Measurements from ENCODE around the gene KLF11.
"Not testable (repeated sequence)": the region's sequence is repeated elsewhere in the genome, so short reads cannot be mapped to it uniquely, and the experiment has no call there.

KLF11 gene

GRCh38 chr2:10005461-10006235 is 37.7 kb upstream of the KLF11 start:
- no peaks in the 10 kb centered on the region for H3K36me3 Mint-ChIP-seq
- no peaks in the 10 kb centered on the region for H3K4me1 Mint-ChIP-seq
- DNase-seq (ENCODE audit: low spot score in 2 of 2) (no peak), ATAC-seq (ENCODE audit: low read depth) (no peak)
- peaks cover 4% of the 10 kb centered on the region for H3K27me3 Mint-ChIP-seq
- no peaks in the 10 kb centered on the region for H3K9me3 Mint-ChIP-seq
- no peak overlapping the region for H3K27ac Mint-ChIP-seq
- H3K4me3 Mint-ChIP-seq: no peak overlapping the region

GRCh38 chr2:10006236-10007161 is 36.9 kb upstream of the KLF11 start:
- Mint-ChIP-seq H3K4me3 (no peak overlapping the region), H3K27me3 (peaks cover 4% of the 10 kb centered on the region), H3K4me1 (no peaks in the 10 kb centered on the region), H3K27ac (no peak overlapping the region), H3K36me3 (no peaks in the 10 kb centered on the region), H3K9me3 (no peaks in the 10 kb centered on the region)
- ATAC-seq (ENCODE audit: low read depth): no peak
- DNase-seq (ENCODE audit: low spot score in 2 of 2): no peak

DNA sequence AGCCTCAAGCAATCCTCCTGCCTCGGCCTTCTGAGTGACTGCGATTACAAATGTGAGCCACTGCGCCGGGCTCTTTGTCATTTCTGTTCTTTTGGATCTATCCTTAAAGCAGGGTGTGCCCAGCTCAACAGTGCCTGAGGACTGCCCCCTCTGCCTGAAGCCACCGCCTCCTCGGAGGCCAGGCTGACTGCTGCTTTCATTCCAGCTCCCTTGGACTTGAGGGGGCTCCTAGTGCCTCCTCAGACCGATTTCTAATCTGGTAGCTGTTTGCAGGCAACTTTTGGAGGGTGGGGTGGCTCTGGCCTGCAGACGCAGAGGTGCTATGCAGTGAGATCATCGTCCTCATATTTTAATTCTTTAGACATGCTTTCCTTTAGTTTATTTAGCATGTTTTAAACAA is 35.9 kb upstream of the KLF11 start:
- Mint-ChIP-seq H3K27me3 (peaks cover 4% of the 10 kb centered on the region), H3K4me3 (no peak overlapping the region), H3K9me3 (no peaks in the 10 kb centered on the region), H3K4me1 (no peaks in the 10 kb centered on the region), H3K27ac (no peak overlapping the region), H3K36me3 (no peaks in the 10 kb centered on the region)
- DNase-seq (ENCODE audit: low spot score in 2 of 2) (no peak), ATAC-seq (ENCODE audit: low read depth) (no peak)

DNA sequence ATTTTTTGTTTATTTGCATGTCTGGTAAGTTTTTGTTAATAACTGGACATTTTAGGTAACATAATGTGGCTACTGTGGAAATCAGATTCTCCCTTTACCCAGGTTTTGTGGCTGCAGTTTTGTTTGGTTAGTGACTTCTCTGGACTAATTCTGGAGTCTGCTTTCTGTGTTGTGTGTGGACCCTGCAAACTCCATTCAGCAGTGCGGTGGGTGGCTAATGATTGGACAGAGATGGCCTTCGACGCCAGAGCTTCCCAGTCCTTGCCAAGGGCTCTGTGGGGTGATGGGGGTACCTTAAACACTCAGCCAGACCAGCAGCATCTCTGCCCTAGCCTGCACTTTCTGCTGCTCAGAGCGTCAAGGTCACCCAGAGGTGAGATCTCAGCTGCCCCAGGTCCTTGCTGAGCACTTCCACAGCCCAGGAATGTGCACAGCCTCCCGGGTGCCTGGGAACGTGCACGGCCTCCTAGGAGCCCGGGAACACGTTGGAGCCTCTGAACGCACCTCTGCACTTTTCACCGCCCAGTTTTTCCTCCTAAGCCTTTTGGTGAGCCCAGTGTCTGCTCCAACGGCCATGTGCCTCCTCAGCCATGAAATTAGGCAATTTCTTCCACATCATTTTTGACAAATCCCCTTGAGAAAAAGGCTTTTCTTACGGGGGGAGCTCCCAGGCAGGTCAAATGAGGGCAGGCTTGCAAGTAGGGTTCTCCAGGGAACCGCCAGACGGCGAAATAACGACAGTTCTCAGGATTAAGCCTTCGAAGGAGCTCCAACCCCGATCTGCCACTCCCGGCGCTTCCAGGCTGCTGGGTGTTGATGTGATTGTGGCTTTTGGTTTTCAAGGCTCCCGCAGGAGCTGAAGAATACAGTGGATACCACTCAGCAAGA is 35.2 kb upstream of the KLF11 start:
- H3K27ac Mint-ChIP-seq: no peak overlapping the region
- ATAC-seq (ENCODE audit: low read depth) (no peak), DNase-seq (ENCODE audit: low spot score in 2 of 2) (no peak)
- no peaks in the 10 kb centered on the region for H3K4me1 Mint-ChIP-seq
- H3K9me3 Mint-ChIP-seq: no peaks in the 10 kb centered on the region
- H3K4me3 Mint-ChIP-seq: no peak overlapping the region
- H3K27me3 Mint-ChIP-seq: peaks cover 4% of the 10 kb centered on the region
- H3K36me3 Mint-ChIP-seq: no peaks in the 10 kb centered on the region

- no peak for ATAC-seq (ENCODE audit: low read depth)
- Mint-ChIP-seq H3K36me3 (no peaks in the 10 kb centered on the region), H3K27me3 (peaks cover 4% of the 10 kb centered on the region), H3K4me3 (no peak overlapping the region), H3K4me1 (no peaks in the 10 kb centered on the region), H3K27ac (no peak overlapping the region), H3K9me3 (no peaks in the 10 kb centered on the region)
- no peak for DNase-seq (ENCODE audit: low spot score in 2 of 2)
Observed at GRCh38 chr2:10008809-10009176, 34.6 kb upstream of the KLF11 start.

- Mint-ChIP-seq H3K9me3 (no peaks in the 10 kb centered on the region), H3K4me3 (no peak overlapping the region), H3K27ac (no peak overlapping the region), H3K27me3 (peaks cover 4% of the 10 kb centered on the region), H3K4me1 (no peaks in the 10 kb centered on the region), H3K36me3 (no peaks in the 10 kb centered on the region)
- DNase-seq (ENCODE audit: low spot score in 2 of 2) (no peak), ATAC-seq (ENCODE audit: low read depth) (no peak)
Observed at GRCh38 chr2:10009271-10009810, 34.0 kb upstream of the KLF11 start.

DNA sequence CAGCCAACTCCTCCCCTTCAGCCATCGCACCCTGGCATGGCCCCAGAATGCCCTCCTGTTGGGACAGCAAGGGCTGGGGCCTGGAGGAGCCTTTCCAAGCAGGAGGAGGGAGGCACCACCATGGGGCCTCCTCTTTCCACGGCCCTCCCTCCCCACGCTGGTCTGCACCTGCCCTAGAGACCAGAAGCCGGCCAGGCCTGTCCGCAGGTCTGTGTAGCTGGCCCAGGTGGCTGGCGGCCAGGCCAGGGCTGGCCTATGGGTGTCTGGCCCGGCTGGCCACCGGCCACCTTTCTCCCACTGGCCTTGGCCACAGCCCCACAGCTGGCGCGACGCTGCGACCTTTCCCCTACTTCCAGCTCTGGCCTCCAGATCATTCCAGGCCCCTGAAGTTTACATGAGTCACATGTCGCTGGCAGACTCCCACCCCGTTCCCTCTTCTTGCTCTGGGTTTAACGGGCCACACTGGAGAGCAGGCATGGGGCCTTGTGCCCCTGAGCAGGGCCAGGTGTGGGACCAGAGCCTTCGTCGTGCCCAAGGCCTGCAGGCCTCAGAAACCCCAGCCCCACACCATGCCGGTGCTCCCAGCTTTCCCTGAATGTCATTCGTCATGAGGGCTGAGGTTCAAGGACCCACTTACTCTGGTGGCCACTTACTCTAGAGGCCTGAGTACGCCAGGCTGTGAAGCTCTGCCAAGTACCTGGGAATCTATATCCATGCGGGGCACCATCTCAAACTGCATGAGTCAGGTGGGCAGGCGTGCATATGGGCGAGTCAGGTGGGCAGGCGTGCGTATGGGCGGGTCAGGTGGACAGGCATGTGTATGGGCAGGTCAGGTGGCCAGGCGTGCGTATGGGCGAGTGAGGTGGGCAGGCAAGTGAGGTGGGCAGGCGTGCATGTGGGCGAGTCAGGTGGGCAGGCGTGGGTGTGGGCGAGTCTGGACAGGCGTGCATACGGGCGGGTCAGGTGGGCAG is 33.3 kb upstream of the KLF11 start:
- Mint-ChIP-seq H3K4me1 (no peaks in the 10 kb centered on the region), H3K9me3 (no peaks in the 10 kb centered on the region), H3K27me3 (peaks cover 4% of the 10 kb centered on the region), H3K4me3 (no peak overlapping the region), H3K36me3 (no peaks in the 10 kb centered on the region), H3K27ac (no peak overlapping the region)
- DNase-seq (ENCODE audit: low spot score in 2 of 2) (no peak), ATAC-seq (ENCODE audit: low read depth) (no peak)

DNA sequence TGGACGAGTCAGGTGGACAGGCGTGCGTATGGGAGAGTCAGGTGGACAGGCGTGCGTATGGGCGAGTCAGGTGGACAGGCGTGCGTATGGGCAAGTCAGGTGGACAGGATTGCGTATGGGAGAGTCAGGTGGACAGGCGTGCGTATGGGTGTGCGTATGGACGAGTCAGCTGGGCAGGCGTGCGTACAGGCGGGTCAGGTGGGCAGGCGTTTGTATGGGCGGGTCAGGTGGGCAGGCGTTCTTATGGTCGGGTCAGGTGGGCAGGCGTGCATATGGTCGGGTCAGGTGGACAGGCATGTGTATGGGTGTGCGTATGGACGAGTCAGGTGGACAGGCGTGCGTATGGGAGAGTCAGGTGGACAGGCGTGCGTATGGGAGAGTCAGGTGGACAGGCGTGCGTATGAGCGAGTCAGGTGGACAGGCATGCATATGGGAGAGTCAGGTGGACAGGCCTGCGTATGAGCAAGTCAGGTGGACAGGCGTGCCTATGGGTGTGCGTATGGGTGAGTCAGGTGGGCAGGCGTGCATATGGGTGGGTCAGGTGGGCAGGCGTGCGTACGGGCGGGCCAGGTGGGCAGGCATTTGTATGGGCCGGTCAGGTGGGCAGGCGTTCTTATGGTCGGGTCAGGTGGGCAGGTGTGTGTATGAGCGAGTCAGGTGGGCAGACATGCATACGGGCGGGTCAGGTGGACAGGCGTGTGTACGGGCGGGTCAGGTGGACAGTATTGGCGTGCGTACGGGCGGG is 32.3 kb upstream of the KLF11 start:
- not testable (repeated sequence) for H3K27me3 Mint-ChIP-seq

DNA sequence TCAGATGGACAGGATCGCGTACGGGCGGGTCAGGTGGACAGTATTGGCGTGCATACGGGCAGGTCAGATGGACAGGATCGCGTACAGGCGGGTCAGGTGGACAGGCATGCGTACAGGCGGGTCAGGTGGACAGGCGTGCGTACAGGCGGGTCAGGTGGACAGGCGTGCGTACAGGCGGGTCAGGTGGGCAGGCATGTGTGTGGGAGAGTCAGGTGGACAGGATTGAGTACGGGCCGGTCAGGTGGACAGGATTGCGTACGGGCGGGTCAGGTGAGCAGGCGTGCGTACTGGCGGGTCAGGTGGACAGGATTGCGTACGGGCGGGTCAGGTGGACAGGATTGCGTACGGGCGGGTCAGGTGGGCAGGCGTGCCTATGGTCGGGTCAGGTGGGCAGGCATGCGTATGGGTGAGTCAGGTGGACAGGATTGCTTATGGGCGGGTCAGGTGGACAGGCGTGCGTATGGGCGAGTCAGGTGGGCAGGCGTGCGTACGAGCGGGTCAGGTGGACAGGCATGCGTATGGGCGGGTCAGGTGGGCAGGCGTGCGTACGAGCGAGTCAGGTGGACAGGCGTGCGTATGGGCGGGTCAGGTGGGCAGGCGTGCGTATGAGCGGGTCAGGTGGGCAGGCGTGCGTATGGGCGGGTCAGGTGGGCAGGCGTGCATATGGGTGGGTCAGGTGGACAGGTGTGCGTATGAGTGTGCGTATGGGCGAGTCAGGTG is 31.6 kb upstream of the KLF11 start:
- not testable (repeated sequence) for H3K27me3 Mint-ChIP-seq; H3K27ac Mint-ChIP-seq; H3K4me1 Mint-ChIP-seq; H3K36me3 Mint-ChIP-seq; DNase-seq (ENCODE audit: low spot score in 2 of 2); H3K4me3 Mint-ChIP-seq; ATAC-seq (ENCODE audit: low read depth); H3K9me3 Mint-ChIP-seq

More for the DNA sequence above, 32.3 kb upstream of the KLF11 start:
- ATAC-seq (ENCODE audit: low read depth); H3K4me3 Mint-ChIP-seq; H3K36me3 Mint-ChIP-seq; H3K9me3 Mint-ChIP-seq; H3K27ac Mint-ChIP-seq; H3K4me1 Mint-ChIP-seq; DNase-seq (ENCODE audit: low spot score in 2 of 2): not testable (repeated sequence)

GRCh38 chr2:10012366-10012962 is 30.9 kb upstream of the KLF11 start:
- not testable (repeated sequence) for H3K27ac Mint-ChIP-seq; H3K4me3 Mint-ChIP-seq; H3K4me1 Mint-ChIP-seq; DNase-seq (ENCODE audit: low spot score in 2 of 2); H3K36me3 Mint-ChIP-seq; H3K27me3 Mint-ChIP-seq; ATAC-seq (ENCODE audit: low read depth); H3K9me3 Mint-ChIP-seq

DNA sequence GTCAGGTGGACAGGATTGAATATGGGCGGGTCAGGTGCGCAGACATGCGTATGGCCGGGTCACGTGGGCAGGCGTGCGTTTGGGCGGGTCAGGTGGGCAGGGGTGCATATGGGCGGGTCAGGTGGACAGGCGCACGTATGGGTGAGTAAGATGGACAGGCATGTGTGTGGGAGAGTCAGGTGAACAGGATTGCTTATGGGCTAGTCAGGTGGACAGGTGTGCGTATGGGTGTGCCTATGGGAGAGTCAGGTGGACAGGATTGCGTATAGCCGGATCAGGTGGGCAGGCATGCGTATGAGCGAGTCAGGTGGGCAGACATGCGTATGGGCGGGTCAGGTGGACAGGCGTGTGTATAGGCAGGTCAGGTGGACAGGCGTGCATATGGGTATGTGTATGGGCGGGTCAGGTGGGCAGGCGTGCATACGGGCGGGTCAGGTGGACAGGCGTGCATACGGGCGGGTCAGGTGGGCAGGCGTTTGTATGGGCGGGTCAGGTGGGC is 30.3 kb upstream of the KLF11 start:
- Mint-ChIP-seq H3K36me3 (no peaks in the 10 kb centered on the region), H3K27ac (no peak overlapping the region), H3K4me1 (no peaks in the 10 kb centered on the region), H3K27me3 (peaks cover 4% of the 10 kb centered on the region), H3K9me3 (no peaks in the 10 kb centered on the region), H3K4me3 (no peak overlapping the region)
- ATAC-seq (ENCODE audit: low read depth) (no peak), DNase-seq (ENCODE audit: low spot score in 2 of 2) (no peak)
